Forelimb muscle (tissue), 1 donor: ENCODE data around the gene GALP. TPM values are rescaled to one million over a fixed set of nuclear protein-coding genes. Genes with fewer than 3 reads are reported as not detected.
"Not testable (repeated sequence)": the region's sequence is repeated elsewhere in the genome, so short reads cannot be mapped to it uniquely, and the experiment has no call there.

Experiments used
- DNase-seq: peaks from one replicate; pipeline ENCODE4 v3.0.0-alpha.2; 2013; ENCODE audit warnings: low read depth
- polyA plus RNA-seq: library from polyadenylated mRNA; unstranded; fragments of 120-200 nt; gene quantifications from one replicate; pipeline ENCODE4 v1.2.1, GENCODE V29; 2013; ENCODE audit not compliant: insufficient read length

The GALP gene
- polyA plus RNA-seq, 1 donor: not detected

GRCh38 chr19:56191115-56191514 lies 15.3 kb downstream of the GALP start:
- DNase-seq: no peak

GRCh38 chr19:56191711-56192110 lies 15.9 kb downstream of the GALP start:
- no peak for DNase-seq

GRCh38 chr19:56193981-56194640 lies 18.3 kb downstream of the GALP start:
- DNase-seq: no peak

- not testable (repeated sequence) for DNase-seq
These were observed 21.8 kb downstream of the GALP start, which contains the start of gene ZSCAN5B for GRCh38 chr19:56197646-56198045. TSS of gene ZSCAN5B (minus strand) at chr19:56197783. CDS start at chr19:56193052, 4,731 bp downstream.

- no peak for DNase-seq
These were observed 23.9 kb downstream of the GALP start for GRCh38 chr19:56199687-56200086.

- DNase-seq: no peak
These were observed 26.2 kb downstream of the GALP start, which contains the start of gene ZSCAN5C for GRCh38 chr19:56201973-56202372. TSS of gene ZSCAN5C (plus strand) at chr19:56202273. CDS start at chr19:56205914, 3,641 bp downstream.

- not testable (repeated sequence) for DNase-seq
These were observed 31.8 kb downstream of the GALP start for GRCh38 chr19:56207581-56207980.

- no peak for DNase-seq
These were observed 33.3 kb downstream of the GALP start for GRCh38 chr19:56209091-56209490.

- not testable (repeated sequence) for DNase-seq
These were observed 34.2 kb downstream of the GALP start for GRCh38 chr19:56210036-56210435.

- DNase-seq: no peak
These were observed 35.9 kb downstream of the GALP start for GRCh38 chr19:56211718-56212117.

GRCh38 chr19:56217039-56217949 lies 41.5 kb downstream of the GALP start:
- DNase-seq: no peak

GRCh38 chr19:56218961-56219360 lies 43.2 kb downstream of the GALP start:
- DNase-seq: no peak

- DNase-seq: not testable (repeated sequence)
These were observed 45.6 kb downstream of the GALP start for GRCh38 chr19:56221442-56221841.

- no peak for DNase-seq
These were observed 46.0 kb downstream of the GALP start for GRCh38 chr19:56221851-56222250.

GRCh38 chr19:56222901-56223300 lies 47.1 kb downstream of the GALP start:
- DNase-seq: no peak

GRCh38 chr19:56223481-56223880 lies 47.7 kb downstream of the GALP start:
- no peak for DNase-seq

Other genes starting within 250 kb of the GALP start
- gene NLRP13, start 243.7 kb upstream of the GALP start, polyA plus RNA-seq: not detected
- gene NLRP8, start 228.2 kb upstream of the GALP start, polyA plus RNA-seq: not detected
- gene NLRP5, start 189.2 kb upstream of the GALP start, polyA plus RNA-seq: not detected
- gene ZNF787, start 54.7 kb upstream of the GALP start, polyA plus RNA-seq: 27.9 TPM
- 18.6 TPM for gene ZNF444, start 34.7 kb upstream of the GALP start, polyA plus RNA-seq
- gene ZSCAN5B, start 21.8 kb downstream of the GALP start, polyA plus RNA-seq: not detected
- gene ZSCAN5C, start 26.3 kb downstream of the GALP start, polyA plus RNA-seq: not detected
- 1.8 TPM for gene EDDM13, start 96.7 kb downstream of the GALP start, polyA plus RNA-seq
- 6.0 TPM for gene ZSCAN5A, start 138.8 kb downstream of the GALP start, polyA plus RNA-seq
- gene ZNF582, start 217.5 kb downstream of the GALP start, polyA plus RNA-seq: 6.9 TPM
- 6.2 TPM for gene ZNF583, start 228.3 kb downstream of the GALP start, polyA plus RNA-seq